Amniotic stem cell (primary cell): ENCODE data around the gene RNU1-4.
"Not testable (repeated sequence)": the region's sequence is repeated elsewhere in the genome, so short reads cannot be mapped to it uniquely, and the experiment has no call there.

Source experiments
- DNase-seq: peaks from one replicate; lab custom pipeline; 2025; lab: John Stamatoyannopoulos, UW

The RNU1-4 gene

GRCh38 chr1:16740047-16740964 is at the start of gene RNU1-4:
Gene RNU1-4, plus strand, starts transcription at chr1:16740516.
- not testable (repeated sequence) for DNase-seq

- not testable (repeated sequence) for DNase-seq
These were observed 49.2 kb upstream of the RNU1-4 start for GRCh38 chr1:16690971-16691682.

- not testable (repeated sequence) for DNase-seq
These were observed 48.0 kb upstream of the RNU1-4 start for GRCh38 chr1:16692283-16692682.

GRCh38 chr1:16692717-16693448 is 47.4 kb upstream of the RNU1-4 start:
- DNase-seq: not testable (repeated sequence)

GRCh38 chr1:16693449-16694307 is 46.6 kb upstream of the RNU1-4 start:
- DNase-seq: not testable (repeated sequence)

- not testable (repeated sequence) for DNase-seq
These were observed 46.0 kb upstream of the RNU1-4 start for GRCh38 chr1:16694308-16694702.

GRCh38 chr1:16696507-16697150 is 43.7 kb upstream of the RNU1-4 start:
- DNase-seq: not testable (repeated sequence)

- not testable (repeated sequence) for DNase-seq
These were observed 43.2 kb upstream of the RNU1-4 start for GRCh38 chr1:16697152-16697551.

GRCh38 chr1:16699440-16699839 is 40.9 kb upstream of the RNU1-4 start:
- DNase-seq: not testable (repeated sequence)

- not testable (repeated sequence) for DNase-seq
These were observed 40.0 kb upstream of the RNU1-4 start for GRCh38 chr1:16700138-16700895.

- not testable (repeated sequence) for DNase-seq
These were observed 39.1 kb upstream of the RNU1-4 start for GRCh38 chr1:16701189-16701588.

- DNase-seq: not testable (repeated sequence)
These were observed 38.0 kb upstream of the RNU1-4 start for GRCh38 chr1:16702280-16702679.

- not testable (repeated sequence) for DNase-seq
These were observed 37.2 kb upstream of the RNU1-4 start for GRCh38 chr1:16703141-16703540.

GRCh38 chr1:16703602-16704001 is 36.7 kb upstream of the RNU1-4 start:
- DNase-seq: not testable (repeated sequence)

GRCh38 chr1:16704076-16704475 is 36.2 kb upstream of the RNU1-4 start:
- not testable (repeated sequence) for DNase-seq

- DNase-seq: not testable (repeated sequence)
These were observed 35.7 kb upstream of the RNU1-4 start for GRCh38 chr1:16704502-16705100.

- DNase-seq: not testable (repeated sequence)
These were observed 34.0 kb upstream of the RNU1-4 start for GRCh38 chr1:16706302-16706701.

- not testable (repeated sequence) for DNase-seq
These were observed 32.9 kb upstream of the RNU1-4 start for GRCh38 chr1:16707130-16708093.
